ENCODE measurements around the gene MAP2. TPM values are rescaled to one million over a fixed set of nuclear protein-coding genes. Genes with fewer than 3 reads are reported as not detected.
A peak's percentile ranks its signal among the peaks of the same experiment; 100 is the strongest.
"Not testable (repeated sequence)": the region's sequence is repeated elsewhere in the genome, so short reads cannot be mapped to it uniquely, and the experiment has no call there.

Gene MAP2
- total RNA-seq, 1 donor from 2014 or later = not detected

DNA sequence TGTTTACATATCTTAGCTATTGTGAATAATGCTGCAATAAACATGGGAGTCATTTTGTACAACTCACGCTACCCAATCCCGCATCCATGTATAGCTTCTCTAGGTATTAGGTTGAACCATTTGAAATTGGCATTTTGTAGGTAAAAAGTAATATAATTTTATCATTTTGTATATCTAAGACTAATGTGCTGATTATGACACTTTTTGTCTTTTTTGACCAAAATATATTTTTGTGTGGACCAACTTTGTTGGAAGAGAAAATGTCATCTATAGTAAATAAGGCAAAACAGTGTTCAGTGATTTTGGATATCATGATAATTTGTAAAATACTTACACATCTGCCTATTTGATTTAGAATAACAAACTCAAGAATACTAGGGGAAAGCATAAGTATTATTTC lies 150.7 kb downstream of the MAP2 start:
- Mint-ChIP-seq H3K4me1 (ENCODE audit: low read depth) (no peaks in the 10 kb centered on the region), H3K36me3 (ENCODE audit: low read depth) (no peaks in the 10 kb centered on the region), H3K4me3 (no peak overlapping the region), H3K9me3 (no peaks in the 10 kb centered on the region), H3K27ac (no peak overlapping the region), H3K27me3 (ENCODE audit: insufficient read depth) (peaks cover 5% of the 10 kb centered on the region)
- intact Hi-C loops (cut with micrococcal nuclease) = no loop called here
- no peak for DNase-seq (ENCODE audit: low spot score)

DNA sequence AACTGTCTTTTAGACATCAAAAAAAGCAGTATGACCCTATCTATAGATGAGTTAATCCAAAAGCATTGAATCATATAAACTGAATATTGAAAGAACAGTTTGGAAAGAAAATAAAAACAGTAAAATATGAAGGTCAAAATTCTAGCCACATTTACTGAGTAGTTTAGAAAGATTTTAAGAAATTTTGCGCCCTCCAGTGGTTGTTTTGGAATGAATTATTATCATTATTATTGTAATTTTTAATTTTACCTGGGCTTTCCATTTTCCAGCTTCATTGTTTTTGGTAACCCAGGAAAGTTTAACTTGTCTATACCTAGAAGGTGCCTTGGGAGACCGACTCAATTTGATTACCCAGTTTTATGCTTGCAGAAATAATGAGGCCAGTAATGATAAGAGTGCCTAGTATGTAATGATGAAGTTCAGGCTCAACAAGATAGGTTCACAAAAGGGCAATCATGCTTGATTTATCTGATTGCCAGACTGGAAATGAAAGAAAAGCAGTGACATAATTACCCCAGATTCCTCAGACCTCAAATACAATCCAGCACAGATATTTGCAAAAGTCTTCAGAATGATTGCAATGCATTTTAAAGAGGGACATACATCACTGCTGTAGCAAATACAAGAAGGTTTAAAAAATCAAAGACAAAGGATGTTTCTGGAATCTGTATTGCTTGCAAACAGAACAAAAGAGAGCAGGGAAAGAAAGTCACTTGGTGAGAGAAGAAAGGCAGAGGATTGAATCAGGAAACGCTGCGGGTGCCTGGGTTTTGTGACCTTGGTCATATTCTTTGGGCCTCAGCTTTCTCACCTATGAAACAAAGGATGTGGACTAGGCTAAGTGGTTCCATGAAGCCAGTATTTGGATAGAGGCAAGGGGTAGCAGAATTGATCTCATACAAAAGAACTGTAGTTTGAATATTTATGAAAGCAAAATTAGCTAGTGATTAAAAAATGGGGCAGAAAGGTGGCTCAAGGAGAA lies 153.8 kb downstream of the MAP2 start:
- intact Hi-C loops (cut with micrococcal nuclease) = loop anchor here (1.0 to 2.0 kb wide), 4 partner anchors 153 to 1182 kb away; partner anchors contain the start of gene MAP2
- no peaks in the 10 kb centered on the region for H3K36me3 Mint-ChIP-seq (ENCODE audit: low read depth)
- no peaks in the 10 kb centered on the region for H3K9me3 Mint-ChIP-seq
- no peak overlapping the region for H3K4me3 Mint-ChIP-seq
- H3K27me3 Mint-ChIP-seq (ENCODE audit: insufficient read depth) = peaks cover 5% of the 10 kb centered on the region
- H3K27ac Mint-ChIP-seq = no peak overlapping the region
- no peak for DNase-seq (ENCODE audit: low spot score)
- H3K4me1 Mint-ChIP-seq (ENCODE audit: low read depth) = no peaks in the 10 kb centered on the region

DNA sequence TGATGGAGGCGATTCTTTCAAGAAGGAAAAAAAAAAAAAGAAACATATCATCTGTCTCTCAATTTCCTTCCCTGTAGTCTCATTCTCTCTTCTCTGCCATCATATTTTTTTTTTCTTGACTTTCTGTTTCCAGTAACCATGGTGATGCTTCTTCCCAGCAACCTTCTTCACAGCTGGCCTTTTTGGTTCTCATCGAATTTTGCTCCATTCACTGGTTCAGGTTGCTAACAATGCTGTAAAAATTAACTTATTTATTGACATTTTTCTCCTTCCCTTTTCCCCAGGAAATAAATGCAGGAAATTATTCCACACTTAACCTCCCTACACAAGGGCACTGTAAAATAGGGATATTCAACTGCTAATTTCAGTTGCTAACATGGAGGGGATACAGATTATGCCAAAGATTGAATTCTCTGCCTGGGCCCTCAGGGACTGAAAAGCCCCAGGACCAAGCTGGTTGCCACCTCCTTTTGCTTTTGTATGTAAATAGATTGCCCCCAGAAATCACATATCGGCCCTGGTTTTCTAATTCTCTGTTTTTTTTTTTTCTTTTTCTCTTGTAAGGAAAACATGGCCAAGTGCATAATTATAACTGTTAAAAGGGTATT lies 154.7 kb downstream of the MAP2 start:
- Mint-ChIP-seq H3K9me3 (no peaks in the 10 kb centered on the region), H3K4me3 (no peak overlapping the region), H3K36me3 (ENCODE audit: low read depth) (no peaks in the 10 kb centered on the region), H3K27ac (no peak overlapping the region), H3K27me3 (ENCODE audit: insufficient read depth) (peaks cover 5% of the 10 kb centered on the region), H3K4me1 (ENCODE audit: low read depth) (no peaks in the 10 kb centered on the region)
- intact Hi-C loops (cut with micrococcal nuclease) = no loop called here
- no peak for DNase-seq (ENCODE audit: low spot score)

DNA sequence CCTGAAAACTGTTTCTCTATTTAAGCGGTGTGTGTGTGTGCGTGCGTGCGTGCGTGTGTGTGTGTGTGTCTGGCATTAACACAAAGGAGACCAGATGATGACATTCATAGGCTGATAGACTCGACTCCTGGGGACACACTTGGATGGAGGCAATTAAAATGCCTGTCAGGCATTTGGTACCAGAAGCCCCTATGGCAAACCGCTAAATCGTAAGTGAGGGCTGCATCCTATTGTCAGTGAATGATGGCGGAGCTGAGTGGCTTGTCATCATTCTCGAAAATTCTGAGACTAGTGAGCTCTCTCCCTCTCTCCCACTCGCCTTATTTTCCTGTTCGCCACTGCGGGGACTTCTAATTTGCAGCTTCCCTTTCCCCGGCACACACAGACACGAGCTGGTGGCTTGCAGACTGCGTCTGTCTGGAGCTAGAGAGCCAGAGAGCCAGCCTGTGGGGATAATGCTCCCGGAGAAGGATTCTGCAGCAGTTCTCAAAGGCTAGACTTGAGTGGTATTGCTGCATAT lies 155.4 kb downstream of the MAP2 start:
- Mint-ChIP-seq H3K4me3 (peak overlapping the region; percentile 43), H3K36me3 (ENCODE audit: low read depth) (no peaks in the 10 kb centered on the region), H3K9me3 (no peaks in the 10 kb centered on the region), H3K4me1 (ENCODE audit: low read depth) (no peaks in the 10 kb centered on the region), H3K27me3 (ENCODE audit: insufficient read depth) (peaks cover 5% of the 10 kb centered on the region), H3K27ac (no peak overlapping the region)
- DNase-seq (ENCODE audit: low spot score) = no peak
- intact Hi-C loops (cut with micrococcal nuclease) = no loop called here

DNA sequence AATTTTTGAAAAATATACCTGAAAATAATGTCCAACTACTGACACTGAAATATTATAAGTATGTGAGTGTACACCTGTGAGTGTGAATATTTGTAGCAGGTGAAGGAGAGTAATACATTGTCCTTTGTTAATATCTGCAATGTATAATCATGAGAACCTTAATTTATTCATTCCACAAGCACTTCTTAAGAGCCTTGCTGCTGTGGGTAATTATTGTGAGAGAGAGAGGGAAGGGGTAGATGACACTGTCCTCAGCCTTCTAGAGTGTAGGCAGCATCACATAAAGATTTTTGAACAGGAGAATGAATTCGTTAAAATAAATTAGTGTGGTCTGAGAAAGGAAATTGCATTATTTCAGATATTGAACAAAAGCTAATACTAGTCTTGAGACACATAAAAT lies 157.2 kb downstream of the MAP2 start:
- H3K27ac Mint-ChIP-seq = no peak overlapping the region
- no peaks in the 10 kb centered on the region for H3K9me3 Mint-ChIP-seq
- H3K4me3 Mint-ChIP-seq = no peak overlapping the region
- peaks cover 5% of the 10 kb centered on the region for H3K27me3 Mint-ChIP-seq (ENCODE audit: insufficient read depth)
- H3K36me3 Mint-ChIP-seq (ENCODE audit: low read depth) = no peaks in the 10 kb centered on the region
- no peaks in the 10 kb centered on the region for H3K4me1 Mint-ChIP-seq (ENCODE audit: low read depth)
- DNase-seq (ENCODE audit: low spot score) = no peak
- intact Hi-C loops (cut with micrococcal nuclease) = no loop called here

DNA sequence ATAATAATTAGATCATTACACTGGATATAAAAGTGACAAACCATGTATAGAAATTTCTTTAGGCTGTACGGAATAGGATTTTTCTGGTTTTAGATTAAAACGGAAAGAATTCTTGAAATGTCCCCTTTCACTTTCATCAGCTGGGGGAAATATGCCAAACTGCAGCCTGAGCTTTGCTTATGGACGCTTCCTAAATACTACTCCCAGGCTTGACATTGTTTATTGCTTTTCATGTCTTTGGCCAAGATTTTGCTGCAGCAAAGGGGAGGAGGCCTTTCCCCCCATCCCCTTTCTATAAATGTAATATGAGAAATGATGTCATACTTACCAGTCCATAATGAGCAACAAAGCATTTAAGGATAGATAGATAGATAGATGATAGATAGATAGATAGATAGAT lies 158.4 kb downstream of the MAP2 start:
- peaks cover 5% of the 10 kb centered on the region for H3K27me3 Mint-ChIP-seq (ENCODE audit: insufficient read depth)
- no peaks in the 10 kb centered on the region for H3K4me1 Mint-ChIP-seq (ENCODE audit: low read depth)
- no peak overlapping the region for H3K4me3 Mint-ChIP-seq
- intact Hi-C loops (cut with micrococcal nuclease) = no loop called here
- no peaks in the 10 kb centered on the region for H3K36me3 Mint-ChIP-seq (ENCODE audit: low read depth)
- DNase-seq (ENCODE audit: low spot score) = no peak
- no peak overlapping the region for H3K27ac Mint-ChIP-seq
- no peaks in the 10 kb centered on the region for H3K9me3 Mint-ChIP-seq

DNA sequence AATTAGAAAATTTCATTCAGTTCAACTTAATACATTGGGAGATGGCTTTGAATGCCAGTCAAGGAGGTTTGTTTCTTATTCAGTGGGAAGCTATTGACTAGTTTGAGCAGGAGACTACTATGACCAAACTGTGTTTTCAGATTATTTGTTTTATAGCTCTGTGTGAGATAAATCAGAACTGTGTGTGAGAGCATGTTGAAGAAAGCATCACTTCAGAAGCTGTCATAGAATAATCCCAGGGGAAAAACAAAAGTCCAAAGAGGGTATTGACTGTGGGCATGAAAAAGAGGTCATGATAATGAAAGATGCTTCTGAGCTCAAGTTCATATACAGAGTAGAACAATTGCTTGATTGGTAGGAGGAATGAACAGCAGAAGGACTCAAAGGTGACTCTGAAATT lies 160.6 kb downstream of the MAP2 start:
- no peak overlapping the region for H3K4me3 Mint-ChIP-seq
- no peak for DNase-seq (ENCODE audit: low spot score)
- no peak overlapping the region for H3K27ac Mint-ChIP-seq
- no peaks in the 10 kb centered on the region for H3K9me3 Mint-ChIP-seq
- no peaks in the 10 kb centered on the region for H3K36me3 Mint-ChIP-seq (ENCODE audit: low read depth)
- no peaks in the 10 kb centered on the region for H3K27me3 Mint-ChIP-seq (ENCODE audit: insufficient read depth)
- intact Hi-C loops (cut with micrococcal nuclease) = no loop called here
- H3K4me1 Mint-ChIP-seq (ENCODE audit: low read depth) = no peaks in the 10 kb centered on the region

DNA sequence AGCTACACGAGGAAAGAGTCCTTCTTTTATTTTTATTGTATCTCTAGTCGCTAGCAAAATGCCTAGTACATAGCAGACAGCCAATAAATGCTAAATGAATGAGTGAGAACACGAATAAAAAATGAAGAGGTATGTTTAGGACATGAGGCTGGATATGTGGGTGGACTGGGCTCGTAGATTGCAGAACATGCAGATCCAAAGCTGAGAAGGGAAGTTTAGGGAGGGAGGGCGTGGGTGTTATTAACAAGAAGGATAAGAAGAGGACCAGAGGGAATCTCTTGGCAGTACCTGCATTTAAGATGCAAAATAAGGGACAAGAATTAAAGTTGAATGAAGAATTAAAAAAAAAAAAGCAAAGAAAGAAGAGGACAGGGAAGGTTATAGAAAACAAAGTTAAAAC lies 161.1 kb downstream of the MAP2 start:
- no peak overlapping the region for H3K27ac Mint-ChIP-seq
- DNase-seq (ENCODE audit: low spot score) = no peak
- H3K4me1 Mint-ChIP-seq (ENCODE audit: low read depth) = no peaks in the 10 kb centered on the region
- H3K4me3 Mint-ChIP-seq = no peak overlapping the region
- intact Hi-C loops (cut with micrococcal nuclease) = no loop called here
- H3K27me3 Mint-ChIP-seq (ENCODE audit: insufficient read depth) = no peaks in the 10 kb centered on the region
- H3K36me3 Mint-ChIP-seq (ENCODE audit: low read depth) = no peaks in the 10 kb centered on the region
- H3K9me3 Mint-ChIP-seq = no peaks in the 10 kb centered on the region

DNA sequence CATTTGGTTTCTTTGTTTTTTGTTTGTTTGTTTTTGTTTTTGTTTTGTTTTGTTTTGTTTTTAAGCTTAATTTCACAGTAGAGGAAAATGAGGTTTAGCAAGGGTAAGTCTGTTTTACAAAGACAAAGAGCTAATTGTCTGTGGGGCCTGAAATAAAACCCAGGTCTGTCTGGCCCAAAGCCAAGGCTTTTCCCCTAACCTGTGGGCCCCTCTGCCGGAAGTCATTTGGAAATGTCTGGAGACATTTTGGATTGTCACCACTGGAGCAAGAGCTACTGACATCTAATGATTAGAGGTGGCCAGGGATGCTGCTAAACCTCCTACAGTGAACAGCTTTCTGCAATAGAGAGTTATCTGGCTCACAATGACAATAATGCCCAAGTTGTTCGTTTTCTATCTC lies 167.2 kb downstream of the MAP2 start:
- intact Hi-C loops (cut with micrococcal nuclease) = no loop called here
- no peak for DNase-seq (ENCODE audit: low spot score)

DNA sequence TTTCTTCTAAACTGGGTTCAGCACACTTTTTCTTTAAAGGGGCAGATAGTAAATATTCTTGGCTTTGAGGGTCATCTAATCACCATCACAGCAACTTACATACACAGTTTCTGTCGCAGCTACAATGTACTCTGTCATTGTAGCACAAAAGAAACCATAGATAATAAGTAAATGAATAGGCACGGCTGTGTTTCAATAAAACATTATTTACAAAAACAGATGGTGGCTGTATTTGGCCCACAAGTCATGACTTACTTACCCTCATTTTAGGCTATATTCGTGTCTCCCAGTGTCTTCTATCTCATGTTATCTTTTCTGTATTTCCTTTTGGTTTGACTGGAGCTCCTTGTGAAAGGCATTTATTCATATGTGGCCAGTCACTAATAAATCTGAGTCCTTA lies 168.3 kb downstream of the MAP2 start:
- Mint-ChIP-seq H3K27me3 (ENCODE audit: insufficient read depth) (no peaks in the 10 kb centered on the region), H3K36me3 (ENCODE audit: low read depth) (no peaks in the 10 kb centered on the region), H3K4me3 (no peak overlapping the region), H3K27ac (no peak overlapping the region), H3K9me3 (no peaks in the 10 kb centered on the region), H3K4me1 (ENCODE audit: low read depth) (no peaks in the 10 kb centered on the region)
- DNase-seq (ENCODE audit: low spot score) = no peak
- intact Hi-C loops (cut with micrococcal nuclease) = no loop called here

More for the DNA sequence above, 167.2 kb downstream of the MAP2 start:
- Mint-ChIP-seq H3K4me3 (no peak overlapping the region), H3K27me3 (ENCODE audit: insufficient read depth) (no peaks in the 10 kb centered on the region), H3K36me3 (ENCODE audit: low read depth) (no peaks in the 10 kb centered on the region), H3K27ac (no peak overlapping the region), H3K9me3 (no peaks in the 10 kb centered on the region), H3K4me1 (ENCODE audit: low read depth) (no peaks in the 10 kb centered on the region)

DNA sequence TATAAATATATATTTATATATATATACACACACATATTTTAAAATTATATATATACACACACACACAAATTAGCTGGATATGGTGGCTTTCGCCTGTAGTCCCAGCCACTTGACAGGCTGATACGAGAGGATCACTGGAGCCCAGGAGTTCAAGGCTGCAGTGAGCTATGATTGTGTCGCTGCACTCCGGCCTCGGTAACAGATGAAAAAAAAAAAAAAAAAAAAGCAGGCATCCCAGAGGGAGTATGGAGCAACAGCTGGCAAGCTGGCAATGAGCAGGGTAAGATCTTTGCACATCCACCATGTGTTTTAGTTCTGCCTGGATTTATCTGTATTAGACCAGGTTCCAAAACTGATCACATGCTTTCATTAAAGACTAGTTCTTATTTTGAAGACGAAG lies 170.1 kb downstream of the MAP2 start:
- DNase-seq (ENCODE audit: low spot score) = no peak
- Mint-ChIP-seq H3K4me3 (no peak overlapping the region), H3K27me3 (ENCODE audit: insufficient read depth) (no peaks in the 10 kb centered on the region), H3K4me1 (ENCODE audit: low read depth) (no peaks in the 10 kb centered on the region), H3K36me3 (ENCODE audit: low read depth) (no peaks in the 10 kb centered on the region), H3K9me3 (no peaks in the 10 kb centered on the region), H3K27ac (no peak overlapping the region)
- intact Hi-C loops (cut with micrococcal nuclease) = no loop called here

DNA sequence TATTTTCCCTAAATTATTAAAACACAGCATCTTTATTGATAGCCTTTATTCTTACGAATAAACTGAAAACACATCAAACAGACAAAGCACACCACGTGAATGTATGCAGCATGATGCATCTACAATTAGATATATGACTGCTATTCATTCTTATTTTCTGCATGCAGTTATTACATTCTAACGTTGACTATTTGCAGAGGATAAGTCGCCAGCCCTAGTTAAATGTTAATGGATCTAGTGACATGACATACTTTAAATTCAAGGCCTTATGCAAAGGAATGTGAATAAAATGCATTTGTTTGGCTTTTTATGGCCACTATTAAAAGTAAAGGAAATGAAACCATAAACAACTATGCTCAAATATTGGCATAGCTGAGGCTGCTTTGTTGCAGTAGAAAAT lies 172.4 kb downstream of the MAP2 start:
- DNase-seq (ENCODE audit: low spot score) = no peak
- Mint-ChIP-seq H3K36me3 (ENCODE audit: low read depth) (no peaks in the 10 kb centered on the region), H3K27ac (no peak overlapping the region), H3K9me3 (no peaks in the 10 kb centered on the region), H3K4me1 (ENCODE audit: low read depth) (no peaks in the 10 kb centered on the region), H3K27me3 (ENCODE audit: insufficient read depth) (no peaks in the 10 kb centered on the region), H3K4me3 (no peak overlapping the region)
- intact Hi-C loops (cut with micrococcal nuclease) = no loop called here

DNA sequence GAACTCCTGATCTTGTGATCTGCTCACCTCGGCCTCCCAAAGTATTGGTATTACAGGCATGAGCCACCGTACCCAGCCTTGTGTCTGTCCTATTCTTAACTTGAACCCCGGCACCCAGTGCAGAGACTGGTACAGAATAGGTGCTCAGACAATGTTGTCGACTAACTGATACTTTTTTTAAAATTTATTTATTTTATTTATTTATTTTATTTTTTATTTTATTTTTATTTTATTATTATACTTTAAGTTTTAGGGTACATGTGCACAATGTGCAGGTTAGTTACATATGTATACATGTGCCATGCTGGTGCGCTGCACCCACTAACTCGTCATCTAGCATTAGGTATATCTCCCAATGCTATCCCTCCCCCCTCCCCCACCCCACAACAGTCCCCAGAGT lies 174.4 kb downstream of the MAP2 start:
- H3K36me3 Mint-ChIP-seq (ENCODE audit: low read depth); H3K27ac Mint-ChIP-seq; DNase-seq (ENCODE audit: low spot score); H3K27me3 Mint-ChIP-seq (ENCODE audit: insufficient read depth); H3K4me3 Mint-ChIP-seq; H3K4me1 Mint-ChIP-seq (ENCODE audit: low read depth); intact Hi-C loops (cut with micrococcal nuclease); H3K9me3 Mint-ChIP-seq: not testable (repeated sequence)
